Stimulated activated CD8-positive, alpha-beta memory T cell treated with anti-CD3 and anti-CD28 coated beads, Interleukin-15, amount 100 ng/mL, for 48 hours (primary cell): ENCODE results near the gene CGNL1.

ENCODE experiments used
- DNase-seq, 2 donors: peaks; one replicate each; pipeline ENCODE4 v3.0.0-alpha.2; 2020; ENCODE audit warnings: low read depth in 2 of 2

CGNL1 gene

GRCh38 chr15:57525581-57525980 is 149.3 kb downstream of the CGNL1 start:
- no peak for DNase-seq

- no peak for DNase-seq
Observed at GRCh38 chr15:57526076-57526475, 149.8 kb downstream of the CGNL1 start.

- no peak for DNase-seq
Observed at GRCh38 chr15:57526615-57527014, 150.3 kb downstream of the CGNL1 start.

GRCh38 chr15:57527382-57528091 is 151.2 kb downstream of the CGNL1 start:
- no peak for DNase-seq

GRCh38 chr15:57528940-57529565 is 152.7 kb downstream of the CGNL1 start:
- DNase-seq: no peak

- DNase-seq: no peak
Observed at GRCh38 chr15:57529748-57530147, 153.4 kb downstream of the CGNL1 start.

GRCh38 chr15:57532731-57533447 is 156.6 kb downstream of the CGNL1 start:
- no peak for DNase-seq

GRCh38 chr15:57533448-57533799 is 157.1 kb downstream of the CGNL1 start:
- no peak for DNase-seq

- DNase-seq: no peak
Observed at GRCh38 chr15:57534281-57534680, 158.0 kb downstream of the CGNL1 start.

- no peak for DNase-seq
Observed at GRCh38 chr15:57537072-57537471, 160.8 kb downstream of the CGNL1 start.

- DNase-seq: no peak
Observed at GRCh38 chr15:57537488-57538264, 161.4 kb downstream of the CGNL1 start.

GRCh38 chr15:57538265-57538529 is 161.9 kb downstream of the CGNL1 start:
- no peak for DNase-seq

- no peak for DNase-seq
Observed at GRCh38 chr15:57538821-57539220, 162.5 kb downstream of the CGNL1 start.

- no peak for DNase-seq
Observed at GRCh38 chr15:57540211-57540610, 163.9 kb downstream of the CGNL1 start.

GRCh38 chr15:57540736-57541135 is 164.4 kb downstream of the CGNL1 start:
- DNase-seq: no peak

GRCh38 chr15:57541271-57541670 is 165.0 kb downstream of the CGNL1 start:
- DNase-seq: no peak

- no peak for DNase-seq
Observed at GRCh38 chr15:57541805-57542504, 165.7 kb downstream of the CGNL1 start.

- DNase-seq: no peak
Observed at GRCh38 chr15:57542505-57542817, 166.2 kb downstream of the CGNL1 start.

- DNase-seq: no peak
Observed at GRCh38 chr15:57544848-57545480, 168.7 kb downstream of the CGNL1 start.

GRCh38 chr15:57545995-57546394 is 169.7 kb downstream of the CGNL1 start:
- no peak for DNase-seq

- DNase-seq: no peak
Observed at GRCh38 chr15:57547243-57547755, 171.0 kb downstream of the CGNL1 start.
